CD4-positive, alpha-beta T cell treated with Interleukin-10 for 1 hour (primary cell): ENCODE data around the gene TMEM129.
"Not testable (repeated sequence)": the region's sequence is repeated elsewhere in the genome, so short reads cannot be mapped to it uniquely, and the experiment has no call there.

Source experiments
- DNase-seq: peaks from one replicate; pipeline ENCODE4 v3.0.0-alpha.2; 2020

TMEM129 gene

DNA sequence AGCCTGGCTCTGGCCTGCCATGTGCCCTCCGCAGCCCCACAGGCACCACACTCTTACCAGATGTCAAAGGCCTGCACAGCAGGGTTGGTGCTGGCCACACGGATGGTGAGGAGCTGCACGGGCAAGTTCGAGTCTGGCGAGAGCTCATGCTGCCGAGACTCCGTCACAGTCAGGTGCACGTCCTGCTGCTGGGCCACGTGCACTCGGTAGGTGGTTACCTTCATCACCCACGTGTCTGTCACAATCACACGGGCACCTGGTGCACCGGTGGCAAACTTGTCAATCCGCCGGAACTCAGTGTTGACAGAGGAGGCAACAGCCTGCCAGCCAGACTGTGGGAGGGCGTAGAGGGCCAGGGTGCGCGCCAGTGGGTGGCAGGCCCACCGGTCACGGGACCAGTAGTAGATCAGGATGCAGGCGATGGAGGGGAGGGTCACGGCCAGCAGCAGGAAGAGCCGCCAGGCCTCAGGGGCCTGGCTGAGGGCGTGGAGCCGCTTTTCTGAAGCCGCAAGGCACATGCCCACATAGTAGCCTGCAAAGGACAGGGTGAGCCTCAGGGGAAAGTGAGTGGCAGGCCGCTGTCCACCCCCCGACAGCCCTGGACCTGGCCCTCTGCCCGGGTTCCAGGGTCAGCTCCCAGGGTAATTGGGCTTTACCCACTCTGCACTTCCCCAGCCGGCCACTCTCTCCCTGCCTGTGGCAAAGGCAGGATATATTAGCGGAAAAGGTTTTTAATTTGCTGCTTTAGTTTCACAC is 2.9 kb downstream of the TMEM129 start:
- DNase-seq: no peak

DNA sequence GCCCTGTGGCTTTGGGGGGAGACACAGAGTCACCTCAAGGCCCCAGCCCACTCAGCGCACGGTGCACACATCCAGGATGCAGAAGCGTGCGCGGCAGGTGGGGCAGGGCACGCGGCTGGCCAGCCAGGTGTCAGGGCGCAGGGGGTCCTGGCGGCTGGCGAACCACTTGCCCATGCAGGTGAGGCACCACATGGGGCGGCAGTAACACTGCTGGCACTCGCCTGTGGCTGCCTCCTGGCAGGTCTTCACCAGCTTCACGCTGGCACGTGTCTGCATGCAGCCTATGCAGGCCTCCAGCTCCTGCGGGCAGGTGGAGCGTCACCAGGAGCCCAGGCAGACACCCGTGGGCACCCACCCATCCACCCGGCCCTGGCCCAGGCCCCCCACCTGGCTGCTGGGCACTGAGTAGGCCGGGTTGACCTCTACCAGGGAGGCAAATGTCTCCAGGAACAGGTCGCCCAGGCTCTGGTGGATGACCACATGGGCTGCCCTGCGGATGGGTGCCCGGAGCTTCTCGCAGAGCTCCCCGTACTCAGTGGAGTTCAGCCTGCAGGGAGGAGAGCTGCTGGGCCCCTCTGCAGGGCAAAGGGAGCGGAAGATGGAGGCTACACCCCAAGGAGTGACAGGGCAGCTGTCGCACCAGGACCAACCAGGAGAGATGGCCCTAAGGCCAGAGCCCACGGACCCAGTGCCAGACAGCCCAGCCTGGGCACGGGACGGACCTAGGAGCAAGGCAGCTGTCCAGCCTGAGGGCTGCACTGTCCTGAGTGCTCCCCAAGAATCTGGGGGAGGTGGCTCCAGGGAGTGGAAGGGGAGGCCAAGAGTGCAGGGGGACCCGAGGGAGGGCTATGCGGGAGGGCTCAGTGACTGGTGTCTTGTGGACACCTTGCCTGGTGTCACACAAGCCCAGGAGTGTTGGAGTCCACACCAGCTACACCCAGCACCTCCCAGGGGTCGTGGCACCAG is 3.7 kb downstream of the TMEM129 start:
- no peak for DNase-seq

DNA sequence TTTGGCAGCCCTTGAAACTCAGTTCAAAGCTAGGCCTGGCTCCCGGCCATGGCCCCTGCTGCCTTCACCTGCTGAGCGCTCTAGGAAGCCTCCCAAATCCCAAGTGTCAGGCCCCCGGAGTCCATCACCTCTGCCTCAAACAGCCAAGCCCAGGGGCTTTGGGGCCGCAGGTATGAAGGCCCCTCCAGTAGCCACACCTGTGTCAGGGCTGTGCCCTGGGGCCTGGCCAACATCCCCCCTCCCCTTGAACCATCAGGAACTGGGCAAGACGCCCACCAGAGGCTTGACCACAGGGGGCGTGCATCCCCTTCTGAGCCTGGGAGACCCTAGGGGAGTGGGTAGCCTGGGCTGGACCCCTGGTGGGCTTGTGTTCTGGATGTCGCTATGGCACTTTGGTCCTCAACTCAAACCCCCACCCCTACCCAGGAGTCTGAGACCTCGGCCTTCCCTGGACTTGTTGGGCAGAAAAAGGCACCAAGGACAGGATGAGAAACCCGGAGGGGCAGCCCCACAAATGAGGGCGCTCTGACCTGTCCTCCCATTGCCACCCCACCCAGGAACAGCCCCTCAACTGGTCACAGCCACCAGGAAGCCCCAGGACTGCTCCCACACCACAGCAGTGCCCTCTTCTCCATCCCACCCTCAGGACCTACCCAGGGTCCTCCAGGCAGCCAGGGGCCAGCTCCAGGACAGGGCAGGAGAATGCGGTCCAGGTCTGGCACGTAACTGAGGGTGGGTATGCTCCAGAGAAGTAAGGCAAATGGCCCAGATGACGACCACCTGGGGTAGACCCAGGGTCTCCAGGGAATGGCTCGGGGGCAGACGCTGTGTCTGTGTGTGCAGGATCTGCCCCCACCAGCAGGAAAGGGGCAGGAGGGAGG is 4.8 kb downstream of the TMEM129 start:
- no peak for DNase-seq

DNA sequence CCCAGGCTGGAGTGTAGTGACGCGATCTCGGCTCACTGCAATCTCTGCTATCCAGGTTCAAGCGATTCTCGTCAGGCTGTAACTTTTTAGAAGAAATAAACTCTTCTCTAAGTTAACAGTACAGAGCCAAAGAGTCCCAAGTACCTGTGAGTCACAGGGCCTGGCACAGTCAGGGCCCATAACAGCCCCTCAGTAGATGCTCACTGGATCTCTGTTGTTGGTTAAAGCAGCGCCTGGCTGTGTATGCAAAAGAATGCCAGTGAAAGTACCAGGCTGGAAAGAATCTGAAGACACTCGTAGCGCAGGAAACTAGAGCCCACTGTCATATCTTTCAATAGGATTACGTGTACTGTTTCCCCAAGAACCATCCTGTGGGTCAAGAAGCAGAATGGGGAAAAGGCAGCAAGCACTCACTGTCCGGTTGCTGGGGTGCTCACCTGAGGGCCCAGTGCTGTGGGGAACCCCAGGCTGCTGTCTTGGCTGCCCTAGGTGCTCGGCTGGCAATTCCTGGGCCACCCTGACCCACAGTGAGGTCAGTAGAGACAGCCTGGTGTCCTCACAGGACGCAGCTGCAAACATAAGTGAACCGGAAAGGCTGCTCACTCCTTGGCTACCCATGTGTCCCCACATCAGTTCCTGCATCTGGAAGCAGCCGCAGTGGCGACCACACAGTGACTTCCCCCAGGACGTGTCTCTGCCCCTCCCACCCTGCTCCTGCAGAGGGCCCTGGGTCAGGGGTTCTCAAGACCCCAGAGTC is 5.9 kb downstream of the TMEM129 start:
- no peak for DNase-seq

DNA sequence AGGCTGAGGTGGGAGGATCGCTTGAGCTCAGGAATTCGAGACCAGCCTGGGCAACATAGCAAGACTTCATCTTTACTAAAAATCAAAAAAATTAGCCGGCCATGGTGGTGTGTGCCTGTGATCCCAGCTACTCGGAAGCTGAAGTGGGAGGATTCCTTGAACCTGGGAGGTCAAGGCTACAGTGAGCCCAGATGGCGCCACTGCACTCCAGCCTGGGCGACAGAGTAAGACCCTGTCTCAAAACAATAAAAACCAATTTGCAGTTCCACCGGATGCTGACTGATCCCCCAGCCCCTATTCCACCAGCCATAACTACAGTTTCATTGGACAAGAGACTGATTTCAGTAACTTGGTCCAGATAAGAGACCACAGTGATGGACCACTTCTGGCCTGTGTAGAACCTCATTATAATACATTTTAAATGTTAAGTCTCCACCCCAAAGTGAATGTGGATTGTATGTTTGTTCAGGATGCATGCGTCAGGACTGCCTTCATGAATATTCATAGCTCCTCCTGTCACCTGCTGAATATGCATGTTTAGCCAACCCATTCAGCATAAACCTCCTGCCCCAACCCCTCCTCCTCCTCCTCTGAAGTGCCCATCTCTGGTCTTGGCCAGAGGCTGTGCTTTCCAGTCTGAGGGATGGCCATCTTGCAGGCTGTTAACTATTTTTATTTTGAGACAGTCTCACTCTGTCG is 6.7 kb downstream of the TMEM129 start:
- no peak for DNase-seq

DNA sequence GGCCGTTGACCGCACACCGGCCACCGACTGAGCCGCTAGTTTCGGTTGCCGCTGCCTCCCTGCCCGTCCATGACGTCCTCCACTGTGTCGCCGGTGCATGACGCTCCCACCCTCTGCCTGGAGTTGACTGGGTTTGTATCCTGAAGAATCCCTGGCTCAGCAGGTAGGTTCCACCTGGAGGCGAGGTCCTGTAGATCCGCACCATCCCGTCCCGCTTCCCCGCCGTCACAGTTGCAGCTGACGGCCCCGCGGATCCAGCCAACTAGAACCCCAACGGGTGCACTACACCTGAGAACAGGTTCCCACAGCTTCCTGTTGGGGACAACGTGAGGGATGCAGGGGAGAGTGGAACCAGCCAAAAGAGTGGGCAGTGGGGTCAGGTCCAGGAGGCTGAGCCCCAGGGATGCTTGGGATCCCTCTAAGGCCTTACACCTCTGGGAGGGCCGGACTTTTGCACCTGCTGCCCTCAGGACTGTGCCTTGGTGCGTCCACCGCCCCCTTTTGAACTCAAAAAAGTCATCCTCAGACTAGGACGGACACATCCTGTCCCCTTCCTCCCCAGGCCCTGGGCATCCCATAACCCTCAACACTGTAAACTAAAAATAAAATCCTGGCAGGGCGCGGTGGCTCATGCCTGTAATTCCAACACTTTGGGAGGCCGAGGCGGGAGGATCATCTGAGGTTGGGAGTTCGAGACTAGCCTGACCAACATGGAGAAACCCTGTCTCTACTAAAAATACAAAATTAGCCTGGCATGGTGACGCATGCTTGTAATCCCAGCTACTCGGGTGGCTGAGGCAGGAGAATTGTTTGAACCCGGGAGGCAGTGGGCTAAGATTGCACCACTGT is 7.9 kb downstream of the TMEM129 start:
- no peak for DNase-seq

DNA sequence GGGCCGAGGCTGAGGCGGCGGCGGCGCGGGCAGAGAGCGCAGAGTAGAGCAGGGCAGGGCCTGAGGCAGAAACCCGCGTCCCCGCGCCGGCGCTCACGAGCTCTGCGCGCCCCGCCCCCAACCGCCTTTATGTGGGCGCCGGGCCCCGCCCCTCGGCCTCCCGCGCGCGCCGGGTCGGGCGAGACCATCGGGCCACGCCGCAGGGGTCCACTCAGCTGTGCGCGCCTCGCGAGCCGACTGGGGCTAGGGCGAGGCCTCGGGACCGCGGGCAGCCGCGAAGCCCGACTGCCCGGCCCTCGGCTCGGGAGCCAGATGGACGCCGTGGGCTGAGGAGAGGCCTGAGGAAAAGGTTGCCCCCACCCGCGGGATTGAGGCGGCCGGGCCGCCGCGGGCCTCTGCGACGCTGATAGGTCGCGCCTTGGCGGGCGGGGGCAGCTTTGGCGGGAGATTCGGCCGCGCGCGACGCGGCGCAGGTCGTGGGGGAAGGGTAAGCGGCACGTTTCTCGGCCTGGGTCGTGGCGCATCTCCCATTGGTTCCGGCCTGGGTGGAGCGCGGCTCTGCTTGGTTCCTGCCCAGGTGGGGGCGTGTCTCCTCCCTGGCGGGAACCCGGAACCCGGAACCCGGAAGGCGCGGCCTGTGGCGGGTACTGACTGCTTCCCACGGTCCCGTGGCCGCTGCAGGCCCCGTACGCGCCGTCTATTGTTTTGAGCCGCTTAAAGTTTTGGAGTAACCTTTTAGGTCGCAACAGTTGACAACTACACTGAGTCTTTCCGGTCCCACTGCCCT is 8.7 kb downstream of the TMEM129 start, which contains the start of gene SLBP:
SLBP (minus strand) TSS at position 104 of the 787 bp plus-strand sequence. CDS start 131 bp downstream, outside the sequence.
- DNase-seq: peak; percentile 99

DNA sequence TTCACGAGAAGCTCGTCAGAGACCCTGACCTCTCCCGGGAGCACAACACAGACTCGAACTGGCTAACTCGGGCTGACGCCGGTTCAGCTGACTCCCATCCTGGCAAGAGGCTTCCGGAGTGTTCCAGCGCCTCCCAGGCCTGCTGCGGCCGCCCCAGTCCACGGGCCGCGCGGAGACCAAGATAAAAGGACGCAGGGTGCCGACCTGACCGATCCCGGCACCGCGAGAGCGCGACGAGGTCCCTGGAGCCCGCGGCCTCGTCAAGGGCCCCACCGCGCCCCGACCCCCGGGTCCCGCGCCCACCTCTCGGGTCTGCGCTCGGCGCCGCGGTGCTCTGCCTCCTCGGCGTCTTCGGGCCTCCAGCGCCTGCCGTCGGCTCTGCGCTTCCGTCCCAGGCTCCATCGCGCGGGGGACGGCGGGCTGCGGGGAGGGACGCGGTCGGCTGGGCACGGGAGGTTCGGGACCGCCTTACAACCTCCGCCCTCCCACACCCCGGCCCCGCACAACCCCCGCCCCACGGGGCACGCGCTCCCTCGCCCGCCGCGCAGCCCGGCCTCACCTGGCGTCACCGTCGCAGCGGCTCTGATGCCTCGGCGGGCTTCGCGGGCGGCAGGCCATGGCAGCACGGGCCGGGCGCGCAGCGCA is 9.4 kb downstream of the TMEM129 start:
- DNase-seq: peak; percentile 41

DNA sequence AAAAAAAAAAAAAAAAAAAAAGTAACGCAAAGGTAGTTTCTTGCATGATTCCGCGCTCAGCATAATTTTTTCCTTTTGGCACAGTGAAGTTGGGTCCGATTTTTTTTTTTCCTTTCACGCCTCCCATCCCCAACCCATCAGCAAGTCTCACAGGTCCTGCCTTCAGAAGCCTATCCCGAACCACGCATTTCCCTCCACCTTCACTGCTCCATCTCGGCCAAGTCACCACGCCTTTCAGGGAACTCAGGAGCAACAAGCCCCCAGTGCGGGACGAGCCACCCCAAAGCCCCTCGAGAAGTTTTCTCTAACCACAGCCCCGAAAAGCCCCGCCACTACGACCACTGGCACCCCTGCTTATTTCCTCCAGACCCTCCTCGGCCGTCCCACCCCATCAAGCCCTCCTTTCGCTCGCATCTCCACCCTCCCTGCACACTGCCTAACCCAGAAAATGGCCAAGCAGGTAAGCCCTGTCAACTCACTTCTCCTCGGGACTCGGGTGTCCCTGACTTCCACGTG is 10.0 kb downstream of the TMEM129 start:
- DNase-seq: no peak

DNA sequence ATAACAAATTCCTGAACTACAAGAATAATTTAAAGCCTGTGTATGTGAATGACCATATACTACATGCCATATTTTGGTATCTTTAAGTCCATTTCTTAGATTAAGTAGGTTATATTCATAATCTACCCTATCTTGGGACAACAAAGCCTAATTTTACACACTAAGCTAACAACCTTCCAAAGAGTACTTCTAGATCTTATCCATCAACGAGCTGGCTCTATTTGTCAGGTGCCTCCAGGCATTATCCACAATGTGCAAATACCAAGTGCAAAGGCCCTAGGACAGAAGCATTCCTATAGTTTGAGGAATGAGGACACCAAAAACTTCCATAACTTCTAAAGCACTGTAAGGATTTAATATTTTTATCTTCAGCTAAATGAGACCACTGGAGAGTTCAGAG is 12.5 kb downstream of the TMEM129 start:
- no peak for DNase-seq

DNA sequence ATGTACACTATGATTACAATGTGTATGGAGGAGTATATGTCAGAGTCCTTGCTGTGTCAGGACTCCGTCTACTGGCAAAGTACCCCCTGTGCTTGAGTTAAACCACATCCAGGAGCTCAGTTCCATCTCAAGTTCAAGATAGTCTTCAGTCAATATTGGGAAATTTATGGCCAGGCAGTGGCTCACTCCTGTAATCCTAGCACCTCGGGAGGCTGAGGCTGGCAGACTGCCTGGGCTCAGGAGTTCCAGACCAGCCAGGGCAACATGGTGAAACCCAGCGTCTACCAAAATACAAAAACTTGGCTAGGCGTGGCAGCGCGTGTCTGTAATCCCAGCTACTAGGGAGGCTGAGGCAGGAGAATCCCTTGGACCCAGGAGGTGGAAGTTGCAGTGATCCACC is 14.8 kb downstream of the TMEM129 start:
- DNase-seq: no peak

DNA sequence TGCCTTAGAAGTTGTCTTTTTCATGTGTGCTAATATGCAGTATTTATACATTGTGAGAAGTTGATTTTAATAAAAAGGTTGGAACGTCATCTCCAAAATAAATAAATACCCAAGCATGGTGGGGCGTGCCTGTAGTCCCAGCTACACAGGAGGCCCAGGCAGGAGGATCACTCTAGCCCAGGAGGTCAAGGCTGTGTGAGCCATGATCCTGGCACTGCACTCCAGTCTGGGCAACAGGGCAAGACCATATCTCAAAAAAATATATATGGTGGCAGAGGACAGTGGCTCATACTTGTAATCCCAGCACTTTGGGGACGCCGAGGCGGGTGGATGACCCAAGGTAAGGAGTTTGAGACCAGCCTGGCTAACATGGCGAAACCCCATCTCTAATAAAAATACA is 15.4 kb downstream of the TMEM129 start:
- no peak for DNase-seq

DNA sequence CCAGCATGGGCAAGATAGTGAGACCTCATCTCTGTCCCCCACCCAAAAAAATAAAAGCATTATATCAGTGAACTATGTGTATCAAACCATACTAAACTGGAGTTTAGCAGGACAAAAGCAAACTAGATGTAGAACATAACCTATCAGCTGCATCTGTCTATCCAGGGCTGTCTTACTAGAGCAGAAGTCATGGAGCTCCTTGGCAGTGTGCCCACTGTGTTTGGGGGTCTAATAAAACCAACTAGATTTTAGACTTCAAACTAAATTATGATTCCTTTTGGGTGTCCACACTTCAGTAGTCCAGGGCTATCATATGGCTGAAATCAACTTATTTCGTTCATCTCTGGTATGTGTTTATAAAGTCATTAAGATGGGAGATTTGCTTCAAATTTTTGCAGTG is 17.3 kb downstream of the TMEM129 start:
- DNase-seq: no peak

DNA sequence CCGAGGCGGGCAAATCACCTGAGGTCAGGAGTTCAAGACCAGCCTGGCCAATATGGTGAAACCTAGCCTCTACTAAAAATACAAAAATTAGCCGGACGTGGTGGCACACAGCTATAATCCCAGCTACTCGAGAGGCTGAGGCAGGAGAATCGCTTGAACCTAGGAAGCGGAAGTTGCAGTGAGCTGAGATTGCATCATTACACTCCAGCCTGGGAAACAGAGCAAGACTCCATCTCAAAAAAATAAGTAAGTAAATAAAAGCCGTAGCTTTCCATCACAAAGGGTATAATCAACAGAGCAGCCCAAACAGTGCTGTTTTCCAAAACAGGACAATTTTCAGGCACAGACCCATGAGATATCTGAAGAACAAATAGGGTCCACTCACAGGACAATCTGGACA is 19.5 kb downstream of the TMEM129 start:
- DNase-seq: not testable (repeated sequence)

DNA sequence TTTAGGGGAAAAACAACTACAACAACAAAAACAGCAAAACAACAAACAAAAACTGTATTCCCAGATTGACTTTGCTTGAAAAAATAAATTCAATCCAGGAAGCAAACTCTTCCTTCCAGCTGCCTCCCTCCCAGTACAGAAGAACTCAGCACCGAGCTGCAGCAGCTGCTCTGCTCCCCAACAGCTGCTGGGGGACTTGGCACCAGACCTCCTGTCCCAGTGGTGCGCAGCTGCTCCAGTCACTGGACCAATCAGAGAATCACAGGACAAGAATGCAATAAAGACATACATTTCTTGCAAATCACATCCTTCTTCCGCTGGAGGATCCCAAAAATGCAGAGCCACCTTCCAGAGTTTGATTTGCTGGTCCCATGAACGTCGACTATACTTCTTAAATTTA is 25.2 kb downstream of the TMEM129 start:
- DNase-seq: no peak

DNA sequence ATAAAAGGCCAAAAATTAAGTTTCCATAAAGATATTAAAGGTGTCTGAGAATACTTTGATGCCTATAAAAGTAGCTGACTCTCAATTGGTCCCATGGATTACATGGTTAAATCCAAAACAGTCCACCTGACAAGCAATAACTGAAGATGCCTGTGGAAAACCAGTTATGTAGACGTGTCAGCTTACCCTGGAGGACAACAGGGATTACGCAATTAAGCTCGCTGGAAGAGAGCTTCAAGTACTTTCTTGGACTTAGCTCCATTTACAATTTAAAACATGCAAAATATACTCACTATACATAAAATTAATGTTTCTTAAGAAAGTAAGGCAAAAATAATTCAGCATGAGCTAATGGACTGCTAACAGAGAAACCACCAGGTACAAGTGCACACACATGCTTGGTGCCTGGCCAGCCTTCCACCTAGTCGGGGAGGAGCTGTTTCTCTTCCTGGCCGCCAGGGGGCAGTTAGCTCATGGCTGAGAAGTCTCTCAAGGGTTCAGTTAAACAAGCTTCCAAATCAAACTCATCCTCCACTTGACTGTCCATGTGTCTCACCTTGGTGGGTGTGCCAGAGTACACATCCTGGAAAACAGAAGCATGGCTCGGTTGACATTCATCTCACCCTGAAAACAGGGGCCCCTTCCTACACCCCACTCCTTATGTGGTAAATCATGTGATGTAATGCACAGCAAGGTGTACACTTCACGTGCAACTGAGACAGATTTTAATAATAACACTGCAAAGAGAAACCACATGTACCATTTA is 27.8 kb downstream of the TMEM129 start:
- peak; percentile 86 for DNase-seq

DNA sequence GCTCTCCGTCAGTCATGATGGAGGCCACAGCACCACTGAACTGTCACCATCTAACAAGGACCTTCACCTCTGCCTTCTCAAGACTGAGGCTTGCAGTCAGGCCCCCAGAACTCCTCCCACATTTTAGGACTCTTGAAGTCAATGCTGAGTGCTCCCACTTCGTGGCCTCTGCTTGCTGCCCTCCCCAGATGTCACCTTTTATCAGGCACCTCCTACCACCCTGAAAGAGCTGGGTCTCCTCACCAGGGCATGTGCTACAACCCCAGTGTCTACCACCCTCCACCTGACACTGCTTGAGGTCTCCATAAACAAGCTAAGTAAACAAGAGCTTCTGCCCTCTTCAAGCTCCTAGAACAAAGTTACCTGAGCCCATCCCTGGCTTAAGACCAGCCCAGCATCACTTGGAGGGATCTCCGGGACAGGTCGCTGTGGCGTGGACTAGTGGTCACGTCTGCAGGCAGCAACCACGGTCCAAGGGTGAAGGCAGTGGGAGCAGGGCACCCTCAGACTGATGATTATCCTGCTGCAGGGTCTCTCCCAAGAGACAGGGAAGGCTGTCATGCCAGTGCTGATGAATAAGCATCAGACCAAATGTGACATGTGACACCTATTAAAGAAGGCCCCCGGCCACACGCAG is 29.3 kb downstream of the TMEM129 start:
- DNase-seq: no peak

DNA sequence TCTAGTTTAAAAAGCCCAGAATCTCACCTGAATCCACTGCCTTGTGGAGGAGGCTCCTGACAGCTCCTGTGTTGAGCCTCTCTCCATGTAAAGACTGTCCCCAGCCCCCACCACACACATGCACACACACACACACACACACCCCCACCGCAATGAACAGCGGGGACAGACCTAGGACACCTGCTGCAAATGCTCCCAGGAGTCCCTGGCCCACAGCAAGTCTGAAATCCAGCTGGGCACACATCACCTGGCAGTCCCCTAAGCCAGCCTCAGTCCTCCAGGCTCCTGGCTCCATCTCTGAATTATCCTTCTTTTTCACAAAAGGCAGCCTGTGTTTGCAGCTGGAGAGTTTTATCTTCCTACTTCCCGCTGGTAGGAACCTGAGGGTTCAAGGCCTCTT is 30.4 kb downstream of the TMEM129 start:
- DNase-seq: no peak
